CD4-positive, alpha-beta T cell treated with Interleukin-1 beta for 1 hour (primary cell): ENCODE data around the gene ABCB8.

Experiments used
- DNase-seq, 2 donors: peaks; one replicate each; pipeline ENCODE4 v3.0.0-alpha.2; 2020 to 2022

Gene ABCB8

GRCh38 chr7:151076863-151077704 is 48.8 kb downstream of the ABCB8 start:
- no peak for DNase-seq

DNA sequence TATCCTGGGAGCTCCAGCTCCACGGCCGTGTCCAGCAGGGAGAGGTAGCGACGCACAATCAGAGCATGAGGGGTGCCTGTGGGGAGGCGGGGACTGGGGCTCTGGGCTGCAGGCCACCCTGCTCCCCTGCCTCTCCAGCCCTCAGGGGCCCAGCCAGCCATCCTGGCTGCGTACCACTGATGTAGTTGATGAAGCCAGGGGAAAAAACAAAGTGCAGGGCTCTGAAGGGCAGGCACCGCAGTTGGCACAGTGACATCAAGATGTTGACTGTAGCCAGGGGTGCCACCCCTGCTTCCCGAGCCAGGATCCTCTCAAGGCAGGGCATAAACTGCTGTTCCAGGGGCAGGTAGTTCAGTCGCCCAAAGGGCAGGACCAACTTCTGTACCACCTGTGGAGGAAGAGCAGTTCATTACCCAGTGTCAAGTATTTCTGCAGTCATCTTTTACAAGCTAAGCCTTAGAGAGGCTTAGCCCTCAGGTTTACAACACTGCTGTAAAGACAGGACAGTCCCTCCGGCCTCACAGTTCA is 49.5 kb downstream of the ABCB8 start:
- no peak for DNase-seq

- DNase-seq = no peak
These were observed 50.2 kb downstream of the ABCB8 start for GRCh38 chr7:151078233-151079040.

- DNase-seq = no peak
These were observed 51.1 kb downstream of the ABCB8 start for GRCh38 chr7:151079199-151079910.

- no peak for DNase-seq
These were observed 51.8 kb downstream of the ABCB8 start for GRCh38 chr7:151080067-151080521.

DNA sequence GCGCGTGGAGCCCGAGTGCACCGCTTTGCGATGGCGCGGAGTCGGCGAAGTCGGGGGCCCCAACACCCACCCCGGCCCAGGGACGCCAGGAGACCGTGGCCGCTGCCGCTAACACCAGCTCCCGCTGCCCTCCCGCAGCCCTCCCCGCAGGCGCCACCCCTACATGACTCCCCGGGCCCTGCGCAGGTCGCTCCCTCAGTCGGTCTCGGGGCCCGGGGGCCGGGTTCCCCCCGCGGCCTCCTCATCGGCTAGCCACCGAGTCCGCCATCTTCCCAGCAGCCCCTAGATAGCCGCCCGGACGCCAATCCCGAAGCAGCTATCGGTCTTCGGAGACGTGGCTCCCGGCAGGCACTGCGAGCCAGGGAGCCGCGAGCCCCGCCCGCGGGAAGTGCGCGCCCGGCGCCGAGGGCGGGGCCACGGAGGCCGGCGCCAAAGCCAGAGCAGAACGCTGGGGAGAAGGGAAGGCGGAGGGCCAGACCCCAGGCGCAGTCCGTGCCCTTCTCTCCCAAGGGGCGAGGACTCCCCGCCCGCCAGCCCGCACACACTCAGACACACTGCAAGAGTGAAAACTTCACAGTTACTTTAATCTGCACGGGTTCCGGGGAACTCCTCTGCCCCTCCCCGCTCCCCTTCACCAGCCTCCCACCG is 52.4 kb downstream of the ABCB8 start, which contains the start of gene FASTK:
TSS of gene FASTK (minus strand) at position 288 of the 648 bp plus-strand sequence. CDS start at position 245, 43 bp downstream.
- DNase-seq = peak; percentile 91

DNA sequence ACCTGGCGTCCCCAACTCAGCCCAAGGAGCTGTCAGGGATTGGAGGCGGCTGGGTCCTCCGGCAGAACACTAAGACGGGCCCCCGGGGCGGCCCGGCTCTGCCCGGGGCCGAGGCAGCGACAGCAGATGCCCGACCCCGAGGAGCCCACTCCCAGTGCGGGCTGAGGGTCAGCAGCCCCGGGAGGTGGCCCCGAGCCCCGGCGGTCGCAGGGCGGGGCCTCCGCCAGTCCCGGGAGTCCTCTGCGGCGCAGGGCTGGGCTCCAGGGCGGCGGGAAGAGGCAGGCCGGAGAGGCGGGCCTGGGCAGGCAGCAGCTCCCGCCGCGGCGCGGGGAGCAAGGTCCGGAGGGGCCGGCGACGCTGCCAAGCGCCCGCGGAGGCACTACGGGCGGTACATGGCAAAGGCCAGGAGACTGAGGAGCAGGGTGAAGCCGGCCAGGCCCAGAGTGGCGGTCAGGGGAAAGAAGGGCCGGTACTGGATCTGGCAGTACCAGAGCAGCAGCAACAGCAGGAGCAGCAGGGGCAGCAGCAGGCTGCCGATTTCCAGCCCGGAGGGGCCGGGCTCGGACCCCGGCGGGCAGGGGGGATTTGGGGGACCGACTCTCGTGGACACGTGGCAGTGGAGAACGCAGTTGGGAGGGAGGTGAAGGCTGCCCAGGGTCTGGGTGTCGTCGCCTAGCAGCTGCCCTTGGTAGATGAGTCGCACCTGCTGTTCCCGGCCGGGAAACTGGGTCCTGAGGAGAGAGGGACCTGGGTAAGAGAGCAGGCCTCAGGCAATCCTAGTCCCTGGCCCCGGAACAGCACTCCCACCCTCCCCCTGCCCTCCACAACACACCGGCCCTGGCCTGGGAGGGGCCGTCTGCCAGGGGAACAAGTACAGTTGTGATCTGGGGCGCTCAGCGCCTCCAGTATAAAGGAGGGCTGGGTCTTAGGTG is 53.2 kb downstream of the ABCB8 start:
- DNase-seq = no peak

DNA sequence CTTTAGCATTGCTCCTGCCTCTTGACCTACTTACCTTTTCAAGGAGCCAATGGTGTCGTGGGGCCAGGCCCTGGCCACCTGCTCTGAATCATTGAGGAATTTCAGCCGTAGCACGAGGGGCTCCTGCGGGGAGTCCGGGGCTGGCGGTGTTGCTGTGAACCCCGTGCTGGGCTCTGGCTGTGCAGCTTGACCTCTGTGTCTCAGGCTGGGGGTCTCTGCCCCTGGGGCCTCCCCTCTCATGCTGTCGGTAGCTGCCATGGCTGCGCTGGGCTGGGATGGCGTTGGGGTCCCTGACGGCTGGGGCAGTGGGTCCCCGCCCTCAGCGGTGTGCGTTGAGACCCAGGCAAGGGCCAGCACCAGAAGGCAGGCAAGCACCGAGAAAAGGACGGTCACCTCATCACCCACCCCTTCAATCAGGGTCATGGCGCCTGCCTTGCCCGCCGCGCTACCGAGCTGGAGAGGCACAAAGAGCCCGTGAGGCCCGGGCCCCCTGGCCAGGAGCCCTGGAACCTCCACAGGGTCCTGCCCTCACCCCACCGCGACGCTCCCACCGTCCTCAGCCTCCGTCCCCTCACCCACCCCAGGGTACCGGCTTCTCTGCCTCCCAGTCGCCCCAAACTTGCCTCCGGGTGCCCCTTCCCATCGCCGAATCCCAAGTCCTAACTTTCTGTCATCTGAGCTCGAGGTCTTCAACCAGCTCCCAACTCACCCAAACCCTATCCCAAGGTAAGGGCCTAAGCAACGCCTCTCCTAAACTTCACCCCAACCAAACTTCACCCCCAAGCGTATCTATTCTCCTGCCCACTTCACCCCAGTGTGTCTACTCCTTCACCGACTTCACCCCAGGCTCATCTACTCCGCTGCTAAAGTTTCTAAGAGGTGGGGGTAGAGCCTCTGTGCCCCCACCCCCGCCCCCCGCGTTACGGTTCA is 54.2 kb downstream of the ABCB8 start:
- DNase-seq = no peak

DNA sequence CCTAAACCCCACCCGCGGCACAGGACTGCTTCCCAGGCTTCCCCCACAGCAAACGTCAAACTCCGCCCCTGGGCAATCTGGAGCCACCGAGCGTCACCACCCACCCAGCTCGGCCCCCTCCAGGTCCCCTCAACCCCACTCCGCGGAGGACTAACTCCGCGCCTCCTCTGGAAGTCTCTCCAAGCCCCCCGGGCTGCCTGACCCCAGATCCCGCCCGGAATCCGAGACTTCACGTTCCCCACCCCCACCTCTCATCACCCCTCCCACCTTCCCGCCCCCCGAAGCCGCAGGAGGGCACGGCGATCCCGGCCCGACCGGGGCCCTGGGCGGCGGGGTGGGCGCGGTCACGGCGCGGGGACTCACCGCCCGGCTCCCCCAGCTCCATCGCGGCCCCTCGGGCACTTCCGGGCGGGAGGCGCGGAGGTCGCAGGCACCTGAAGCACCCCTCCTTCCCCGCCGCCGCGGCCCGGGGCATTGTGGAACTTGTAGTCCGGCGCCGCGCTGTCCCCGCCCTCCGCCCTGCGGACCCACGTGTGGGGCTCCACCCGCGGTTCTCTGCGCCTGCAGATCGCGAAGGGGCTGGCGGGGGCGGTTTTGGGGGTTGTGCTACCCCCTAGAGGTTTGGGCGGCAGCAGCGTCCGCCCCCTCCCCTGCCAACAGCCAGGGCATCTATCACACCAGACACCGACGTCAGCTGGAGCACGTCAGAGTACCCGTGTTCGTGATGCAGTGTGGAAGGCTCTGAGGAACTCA is 55.0 kb downstream of the ABCB8 start, which contains the start of gene TMUB1:
TSS of gene TMUB1 (minus strand) at position 423 of the 753 bp plus-strand sequence. CDS start 930 bp downstream, outside the sequence.
- peak; percentile 90 for DNase-seq

DNA sequence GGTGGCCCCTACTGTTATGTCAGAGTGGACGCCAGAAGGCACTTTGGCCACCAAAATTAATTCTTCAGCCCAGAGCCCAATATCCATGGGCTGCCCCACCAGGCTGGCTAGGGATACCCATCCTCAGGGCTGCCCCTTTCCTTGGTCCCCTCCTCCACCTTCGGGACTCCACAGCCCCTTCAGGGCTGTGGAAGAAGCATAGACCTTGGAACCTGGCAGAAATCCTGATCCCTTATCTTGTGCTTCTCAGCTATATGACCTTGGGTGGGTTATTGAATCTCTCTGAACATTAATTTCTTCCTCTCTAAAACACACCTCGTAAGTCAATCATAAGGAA is 55.5 kb downstream of the ABCB8 start:
- no peak for DNase-seq

DNA sequence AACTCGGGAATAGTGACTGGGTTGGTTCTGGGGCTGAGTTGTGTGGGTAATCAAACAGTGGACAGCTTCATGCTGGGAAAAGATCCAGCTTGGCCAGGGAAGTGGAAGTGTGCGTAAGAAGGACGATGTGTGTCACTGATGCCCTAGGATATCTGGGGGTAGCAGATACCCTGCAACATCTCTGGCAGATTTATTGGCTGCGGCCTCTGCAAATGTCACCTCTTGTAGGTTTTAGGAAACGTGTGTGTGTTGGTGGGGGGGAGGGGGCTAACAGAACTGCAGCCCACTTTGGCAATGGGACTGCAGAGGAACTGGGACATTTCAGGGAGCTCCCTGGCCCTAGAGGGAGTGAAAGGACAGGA is 57.1 kb downstream of the ABCB8 start:
- DNase-seq = no peak

DNA sequence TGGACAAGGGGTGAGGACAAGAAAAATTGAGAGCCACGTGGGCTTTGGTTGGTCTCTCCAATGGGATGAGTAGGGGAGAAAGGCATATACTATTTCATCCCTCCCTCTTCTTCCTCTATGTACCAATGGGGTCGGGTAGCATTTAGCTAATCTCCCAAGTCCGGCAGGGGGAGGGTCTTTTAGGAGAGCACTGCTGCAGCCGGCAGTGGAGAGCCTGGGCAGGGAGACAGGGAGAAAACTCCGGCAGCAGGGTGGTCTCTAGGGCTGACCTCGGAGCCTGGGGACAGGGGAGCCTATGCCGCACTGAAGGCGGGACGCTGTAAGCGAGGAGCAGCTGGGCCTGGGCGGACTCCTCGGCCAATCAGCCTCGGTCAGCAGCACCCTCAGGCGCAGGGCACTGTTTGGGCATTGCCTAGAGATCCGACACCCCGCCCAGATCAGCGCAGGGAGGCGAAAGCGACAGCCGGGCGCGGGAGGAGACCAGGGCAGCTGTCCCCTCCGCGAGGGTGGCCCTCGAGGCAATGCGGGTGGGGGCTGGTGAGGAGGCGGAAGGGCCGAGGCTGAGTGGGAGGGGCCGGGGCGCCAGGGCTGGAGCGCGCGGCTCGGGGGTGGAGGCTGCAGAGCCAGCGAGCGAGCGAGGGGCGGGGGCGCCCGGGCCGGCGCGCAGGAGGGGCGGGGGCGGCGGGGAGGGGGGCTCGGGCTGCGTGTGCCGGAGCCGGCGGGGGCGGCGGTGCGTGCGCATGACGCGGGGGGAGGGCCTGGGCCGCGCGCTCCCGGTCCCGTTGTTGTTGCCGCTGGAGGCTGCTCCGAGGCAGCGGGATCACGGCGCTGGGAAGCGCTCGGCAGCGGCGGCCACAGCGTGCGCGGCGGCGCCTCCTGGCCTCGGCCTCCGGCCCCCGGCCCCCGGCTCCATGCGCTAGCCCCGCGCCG is 57.7 kb downstream of the ABCB8 start, which contains the start of gene AGAP3:
TSS of gene AGAP3 (plus strand) at position 785 of the 930 bp plus-strand sequence. CDS start 267 bp downstream, outside the sequence.
- DNase-seq = peak; percentile 60 to 70

DNA sequence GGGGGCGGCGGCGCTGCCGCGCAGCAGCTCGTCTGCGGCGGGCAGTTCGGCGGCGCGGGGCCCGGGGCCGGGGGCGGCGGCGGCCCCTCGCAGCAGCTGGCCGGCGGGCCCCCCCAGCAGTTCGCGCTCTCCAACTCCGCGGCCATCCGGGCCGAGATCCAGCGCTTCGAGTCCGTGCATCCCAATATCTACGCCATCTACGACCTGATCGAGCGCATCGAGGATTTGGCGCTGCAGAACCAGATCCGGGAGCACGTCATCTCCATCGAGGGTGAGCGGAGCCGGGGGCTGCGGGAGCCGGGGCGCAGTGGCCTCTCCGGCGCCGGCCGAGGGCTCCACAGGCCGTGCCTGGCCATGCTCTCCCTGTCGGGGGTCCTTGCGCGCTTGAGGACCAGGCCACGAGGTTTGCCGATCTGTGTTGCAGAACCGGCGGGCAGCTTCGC is 58.6 kb downstream of the ABCB8 start:
- DNase-seq = no peak

DNA sequence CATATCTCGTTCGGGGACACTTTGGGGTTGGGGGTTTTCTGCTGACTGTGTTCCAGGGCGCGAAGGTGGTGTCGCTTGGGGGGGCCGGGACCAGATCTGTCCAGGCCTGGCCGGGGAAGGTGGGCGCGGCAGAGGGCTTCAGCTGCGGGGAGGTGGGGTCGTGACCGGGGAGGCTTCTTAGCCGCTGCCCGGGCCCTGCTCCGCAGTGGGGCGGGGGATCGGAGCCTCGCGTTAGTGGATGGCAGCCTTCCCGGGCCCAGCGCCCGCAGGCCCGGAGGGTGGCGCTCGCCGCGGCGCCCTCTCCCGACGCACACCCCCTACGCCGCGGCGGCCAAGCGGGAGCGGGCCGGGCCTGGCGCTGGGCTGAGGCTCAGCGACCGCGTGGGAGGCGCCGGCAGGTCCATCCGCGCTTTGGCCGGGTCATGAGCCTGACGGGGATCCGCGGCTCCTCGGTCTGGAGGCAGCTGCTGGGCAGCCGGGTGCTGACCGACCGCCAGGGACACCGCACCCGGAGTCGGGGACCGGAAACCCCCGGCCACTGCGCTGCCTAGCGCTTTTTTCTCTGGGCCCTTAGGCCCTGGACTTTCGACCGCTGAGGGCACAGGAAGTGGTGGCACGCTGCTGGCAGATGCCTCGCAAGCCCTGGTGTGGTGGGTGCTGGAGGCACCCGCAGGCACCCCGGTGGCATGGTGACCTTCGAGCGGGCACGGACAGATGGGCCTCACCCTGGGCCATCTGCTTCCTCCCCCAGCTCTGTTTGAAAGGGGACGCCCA is 59.2 kb downstream of the ABCB8 start:
- DNase-seq = peak; percentile 25 to 51

- no peak for DNase-seq
These were observed 60.0 kb downstream of the ABCB8 start for GRCh38 chr7:151088019-151088855.
